Body of pancreas (tissue), 4 donors: ENCODE measurements around the gene SORCS2.

ENCODE experiments used
- CTCF ChIP-seq, 7 experiments: fragments of 450-650 bp in 4 of 7; fragments of 200-600 bp in 3 of 7; sonication (generic) in 3 of 7; IDR thresholded peaks; one replicate each; pipeline ENCODE4 v1.5.1; 2016 to 2019; ENCODE audit warnings: antibody characterized with exemption in 7 of 7
- POLR2A ChIP-seq, 3 donors: fragments of 450-650 bp; IDR thresholded peaks; one replicate each; pipeline ENCODE4 v1.6.1; 2016; ENCODE audit warnings: antibody characterized with exemption in 3 of 3, mild to moderate bottlenecking in 2 of 3

- TF ChIP-seq CTCF (IDR thresholded peaks at IDR 0.05) (no peak), POLR2A (IDR thresholded peaks at IDR 0.05) (no peak)
Observed at GRCh38 chr4:7239101-7239820, 46.9 kb downstream of the SORCS2 start.
